ENCODE results near the gene ARHGEF17.

Gene ARHGEF17

GRCh38 chr11:73416786-73417185 is 108.7 kb downstream of the ARHGEF17 start:
- DNase-seq = no peak
